Measurements from ENCODE around the gene CISD3.

DNA sequence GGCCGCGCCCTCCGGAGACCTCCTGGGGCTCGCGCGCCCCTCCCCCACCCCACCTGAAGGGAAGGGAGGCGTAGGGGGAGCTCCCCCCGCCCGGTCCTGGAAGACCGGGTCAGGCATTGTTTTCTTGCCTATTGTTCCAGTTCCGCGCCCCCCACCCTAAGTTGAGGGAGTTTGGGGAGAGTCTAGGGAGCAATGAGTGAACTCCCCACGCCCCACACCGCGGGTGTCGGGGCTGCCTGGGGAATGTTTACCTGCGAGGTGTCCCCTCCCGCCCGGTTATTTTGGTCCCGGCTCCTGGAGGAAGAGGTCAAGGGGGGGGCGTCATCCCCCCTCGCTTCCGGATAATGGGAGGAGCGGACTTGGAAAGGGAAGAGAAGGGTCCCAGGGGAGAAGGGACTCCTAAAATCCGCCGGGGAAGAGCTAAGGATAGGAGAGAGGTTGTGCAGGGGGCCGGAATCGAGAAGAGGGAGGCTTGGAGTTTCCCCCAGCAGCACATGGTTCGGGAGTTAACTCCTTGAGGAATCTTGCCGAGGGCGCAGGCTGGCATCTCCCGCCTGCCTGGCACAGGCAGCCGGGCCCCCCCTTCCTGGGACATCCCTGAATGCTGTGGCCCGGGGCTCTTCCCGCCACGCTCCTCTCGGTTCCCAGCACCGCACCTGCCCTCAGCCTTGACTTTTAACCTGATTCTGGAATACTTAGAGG, 24.2 kb upstream of the CISD3 start:
- TF ChIP-seq EP300 (IDR thresholded peaks at IDR 0.05): no peak
- TF ChIP-seq CTCF (IDR thresholded peaks at IDR 0.05): no peak
- no peak for TF ChIP-seq POLR2A (IDR thresholded peaks at IDR 0.05)
- TF ChIP-seq POLR2AphosphoS5 (IDR thresholded peaks at IDR 0.05): no peak
